HepG2 (cell line): ENCODE data around the gene FUBP3. TPM values are rescaled to one million over a fixed set of nuclear protein-coding genes. Genes with fewer than 3 reads are reported as not detected.
A peak's percentile ranks its signal among the peaks of the same experiment; 100 is the strongest.

Source experiments
- ATAC-seq: fragments of 200-7000 bp; cut with Tn5 transposase; 3 replicates; pipeline ENCODE4 v1.9.1; 2020; ENCODE audit warnings: mild to moderate bottlenecking, moderate library complexity
- BruUV-seq: library from RNA; stranded (reverse); fragments of 400-500 nt; replicated peaks from 2 replicates; lab custom pipeline; 2021; lab: Mats Ljungman, UMichigan
- CTCF ChIA-PET: fragments of 300-600 bp; formaldehyde crosslinking; extraction: SDS; loops from one replicate; lab custom pipeline; 2021; ENCODE audit warnings: low total read pairs, inconsistent platforms, low intra/inter-chr PET ratio; lab: Yijun Ruan, JAX
- POLR2A ChIA-PET: fragments of 350-600 bp; sonication (Branson Sonifier 250); formaldehyde crosslinking; loops from one replicate; lab custom pipeline; 2020; ENCODE audit warnings: antibody characterized with exemption, inconsistent platforms; lab: Yijun Ruan, JAX
- DNase-seq: peaks from one replicate; pipeline ENCODE4 v3.0.0-alpha.2; 2015; ENCODE audit warnings: low spot score
- FAIRE-seq: peaks from 3 replicates; lab custom pipeline; 2011; peaks lifted over from hg19 to GRCh38; lab: Jason Lieb, UNC
- H2AFZ ChIP-seq: one replicate; pipeline ENCODE4 v1.6.1; 2011; ENCODE audit warnings: low read length, inconsistent platforms
- H3K27ac ChIP-seq: fragments of 300-600 bp; 3 replicates; pipeline ENCODE4 v1.8.0; 2011; ENCODE audit warnings: mixed run types, mild to moderate bottlenecking, mixed read lengths, low read length, inconsistent platforms; ENCODE audit not compliant: insufficient read depth; ENCODE audit errors: extremely low read length
- H3K27me3 ChIP-seq, 2 experiments: fragments of 200-600 bp in 1 of 2; 2 replicates in 1 of 2; 3 replicates in 1 of 2; pipeline versions ENCODE4 v1.6.0 to v1.8.0; 2011; ENCODE audit warnings: low read length in 2 of 2, mild to moderate bottlenecking in 2 of 2, moderate library complexity in 2 of 2, inconsistent platforms in 1 of 2; ENCODE audit not compliant: insufficient read depth in 2 of 2, control insufficient read depth in 1 of 2
- H3K36me3 ChIP-seq, 2 experiments: fragments of 200-600 bp in 1 of 2; replicated peaks in 1 of 2; 2 replicates in 1 of 2; 3 replicates in 1 of 2; pipeline versions ENCODE4 v1.5.1 to v1.8.0; 2011; ENCODE audit warnings: low read length in 2 of 2, inconsistent platforms in 1 of 2; ENCODE audit not compliant: insufficient read depth in 2 of 2, control insufficient read depth in 1 of 2
- H3K4me1 ChIP-seq: 2 replicates; pipeline ENCODE4 v1.5.1; 2012; ENCODE audit warnings: low read length, inconsistent platforms; ENCODE audit not compliant: insufficient read depth
- H3K4me2 ChIP-seq: 2 replicates; pipeline ENCODE4 v1.6.0; 2011; ENCODE audit warnings: low read depth, low read length, inconsistent platforms
- H3K4me3 ChIP-seq, 3 experiments: fragments of 200-600 bp in 1 of 3; sonication (generic), shearing (Covaris generic) in 1 of 3; replicated peaks in 1 of 3; 2 replicates each; pipeline ENCODE4 v1.5.1; 2011 to 2016; ENCODE audit warnings: low read length in 3 of 3, inconsistent platforms in 2 of 3, low read depth in 2 of 3, mild to moderate bottlenecking in 2 of 3, control low read depth in 1 of 3, mixed read lengths in 1 of 3; ENCODE audit not compliant: insufficient read depth in 1 of 3
- H3K79me2 ChIP-seq: one replicate; pipeline ENCODE4 v1.6.1; 2011; ENCODE audit warnings: low read length, inconsistent platforms; ENCODE audit not compliant: insufficient read depth
- H3K9ac ChIP-seq: 2 replicates; pipeline ENCODE4 v1.6.0; 2011; ENCODE audit warnings: mild to moderate bottlenecking, low read depth, low read length, inconsistent platforms; ENCODE audit not compliant: insufficient read depth
- H3K9me3 ChIP-seq: 2 replicates; pipeline ENCODE4 v1.5.1; 2012; ENCODE audit warnings: mild to moderate bottlenecking, low read length
- H4K20me1 ChIP-seq: 2 replicates; pipeline ENCODE4 v1.6.0; 2011; ENCODE audit warnings: inconsistent platforms, mild to moderate bottlenecking, low read length, moderate library complexity; ENCODE audit not compliant: insufficient read depth
- DNMT1 ChIP-seq: sonication (generic); formaldehyde crosslinking; IDR thresholded peaks from 2 replicates; pipeline ENCODE4 v1.5.1; 2020; ENCODE audit warnings: mild to moderate bottlenecking, missing genetic modification reagents
- EZH2 ChIP-seq: conservative IDR thresholded peaks from 2 replicates; pipeline ENCODE4 v1.6.1; 2012; ENCODE audit warnings: mild to moderate bottlenecking, low read depth, low read length, moderate library complexity
- IRF9 ChIP-seq: sonication (generic); formaldehyde crosslinking; IDR thresholded peaks from 2 replicates; pipeline ENCODE4 v1.8.0; 2022; ENCODE audit warnings: missing genetic modification reagents, mild to moderate bottlenecking, borderline replicate concordance
- MED1 ChIP-seq: sonication (generic); formaldehyde crosslinking; IDR thresholded peaks from 2 replicates; pipeline ENCODE4 v1.4.0; 2020; ENCODE audit warnings: missing genetic modification reagents
- NPAS2 ChIP-seq: sonication (generic); formaldehyde crosslinking; IDR thresholded peaks from 2 replicates; pipeline ENCODE4 v1.8.0; 2022; ENCODE audit warnings: mild to moderate bottlenecking, missing genetic modification reagents, borderline replicate concordance
- NR2F1 ChIP-seq, 2 experiments: fragments of 450-650 bp in 1 of 2; formaldehyde crosslinking in 1 of 2; IDR thresholded peaks; 2 replicates each; pipeline versions ENCODE4 v1.5.0 to v1.6.1; 2016 to 2020; ENCODE audit warnings: mild to moderate bottlenecking in 1 of 2, missing compliant biosample characterization in 1 of 2, missing genetic modification reagents in 1 of 2, moderate library complexity in 1 of 2
- REL ChIP-seq: sonication (generic); formaldehyde crosslinking; conservative IDR thresholded peaks from 2 replicates; pipeline ENCODE4 v1.8.0; 2022; ENCODE audit warnings: mild to moderate bottlenecking, missing genetic modification reagents, moderate library complexity
- SRSF1 ChIP-seq: fragments of 200-400 bp; formaldehyde crosslinking; optimal IDR thresholded peaks from 2 replicates; pipeline ENCODE3; 2017; ENCODE audit warnings: mild to moderate bottlenecking, low read depth, low read length, moderate library complexity
- TAF1 ChIP-seq: sonication (generic); formaldehyde crosslinking; IDR thresholded peaks from 2 replicates; pipeline ENCODE4 v1.4.0; 2020; ENCODE audit warnings: missing genetic modification reagents
- ZBTB46 ChIP-seq: sonication (generic); formaldehyde crosslinking; IDR thresholded peaks from 2 replicates; pipeline ENCODE4 v1.4.0; 2020; ENCODE audit warnings: mild to moderate bottlenecking, missing genetic modification reagents, borderline replicate concordance
- ZNF20 ChIP-seq: sonication (generic); formaldehyde crosslinking; IDR thresholded peaks from 2 replicates; pipeline ENCODE4 v1.4.0; 2020; ENCODE audit warnings: mild to moderate bottlenecking, moderate library complexity, missing genetic modification reagents
- ZNF44 ChIP-seq: sonication (generic); formaldehyde crosslinking; IDR thresholded peaks from 2 replicates; pipeline ENCODE4 v1.5.1; 2020; ENCODE audit warnings: mild to moderate bottlenecking, missing genetic modification reagents
- ZNF549 ChIP-seq: sonication (generic); formaldehyde crosslinking; IDR thresholded peaks from 2 replicates; pipeline ENCODE4 v1.5.0; 2020; ENCODE audit warnings: missing genetic modification reagents
- ZNF563 ChIP-seq: sonication (generic); formaldehyde crosslinking; IDR thresholded peaks from 2 replicates; pipeline ENCODE4 v1.8.0; 2022; ENCODE audit warnings: mild to moderate bottlenecking, moderate library complexity, missing genetic modification reagents
- ZNF709 ChIP-seq: sonication (generic); formaldehyde crosslinking; IDR thresholded peaks from 2 replicates; pipeline ENCODE4 v1.5.0; 2020; ENCODE audit warnings: mild to moderate bottlenecking, missing genetic modification reagents
- ZNF816 ChIP-seq: sonication (generic); formaldehyde crosslinking; IDR thresholded peaks from 2 replicates; pipeline ENCODE4 v1.8.0; 2022; ENCODE audit warnings: missing genetic modification reagents, mild to moderate bottlenecking, borderline replicate concordance
- ZNF879 ChIP-seq: sonication (generic); formaldehyde crosslinking; IDR thresholded peaks from 2 replicates; pipeline ENCODE4 v1.8.1; 2023; ENCODE audit warnings: missing genetic modification reagents
- ZXDC ChIP-seq: sonication (generic); formaldehyde crosslinking; IDR thresholded peaks from 2 replicates; pipeline ENCODE4 v1.5.0; 2020; ENCODE audit warnings: mild to moderate bottlenecking, missing genetic modification reagents
- WGBS: methylation state at CpG from one replicate; pipeline ENCODE4 v1.1.6; 2017; ENCODE audit warnings: low lambda C conversion rate; 5-methylcytosine and 5-hydroxymethylcytosine counted together
- in situ Hi-C: cut with HindIII; loops from 2 replicates; pipeline ENCODE4 v1.10.0; 2017; ENCODE audit warnings: low pct_unique_long_range_greater_than_20kb; ENCODE audit not compliant: extremely low pct_ligation_motif_present
- intact Hi-C: fragments of 100-400 bp; cut with micrococcal nuclease; formaldehyde crosslinking; loops from one replicate; pipeline ENCODE4 v1.10.0; 2022; ENCODE audit not compliant: unreplicated experiment
- polyA plus RNA-seq, 8 experiments: library from polyadenylated mRNA; depleted of rRNA in 3 of 8; stranded (reverse) in 7 of 8; unstranded in 1 of 8; fragments of >200 nt; fragmentation: Illumina TruSeq in 4 of 8; extraction: Trizol in 4 of 8; gene quantifications; 2 replicates each; pipeline versions ENCODE4 v1.2.1 to v1.2.3, GENCODE V29; 2011 to 2016; ENCODE audit warnings: low read depth in 4 of 8, missing spikeins in 1 of 8, mixed read lengths in 1 of 8; ENCODE audit not compliant: insufficient read depth in 1 of 8
- total RNA-seq, 5 experiments: library from RNA; depleted of rRNA; stranded (reverse); fragments of >200 nt; fragmentation: Illumina TruSeq; extraction: Trizol; gene quantifications; 2 replicates each; pipeline ENCODE4 v1.2.3, GENCODE V29; 2016; ENCODE audit warnings: low read depth in 1 of 5

FUBP3 gene
- total and polyA plus RNA-seq, 2 of the 13 experiments (the other 11 are each of a cell fraction or from before 2014, with no cell fraction given), result 28.7 to 40.0 TPM

- no peak for TF ChIP-seq SRSF1
- no peak for TF ChIP-seq NR2F1 (CRISPR knock-in tag; IDR thresholded peaks at IDR 0.05)
- TF ChIP-seq ZNF20 (CRISPR knock-in tag), result no peak
- no peak for TF ChIP-seq ZNF709 (CRISPR knock-in tag)
- no peak for TF ChIP-seq ZBTB46 (CRISPR knock-in tag)
- TF ChIP-seq TAF1 (CRISPR knock-in tag), result no peak
- no peak for TF ChIP-seq ZNF879
- TF ChIP-seq NPAS2 (CRISPR knock-in tag), result no peak
Measured at GRCh38 chr9:130576176-130576575, 3.2 kb upstream of the FUBP3 start (continued).

- H3K36me3 ChIP-seq, result peaks cover 2 to 10% of the 10 kb centered on the region in 2 experiments; a peak in 3 of 5 replicates
- H3K27ac ChIP-seq, result peak overlapping the region; percentile 62
- in situ Hi-C loops (no loop called here), intact Hi-C loops (no loop called here)
- DNase-seq (no peak), FAIRE-seq (no peak), ATAC-seq (peak; percentile 35)
- peaks cover 54% of the 10 kb centered on the region for H3K4me1 ChIP-seq
- TSS peak; percentile 49 for BruUV-seq
- peak overlapping the region; percentile 83 for H3K4me2 ChIP-seq
- ChIA-PET CTCF (no interaction called here), POLR2A (interaction anchor here (0.6 to 2.4 kb wide), 8 partner anchors 13 to 80 kb away, joined by 3 to 22 read pairs (median 4); no protein-coding TSS in a partner anchor)
- H3K9me3 ChIP-seq, result no peaks in the 10 kb centered on the region
- 2% methylated on average over 18 of the region's 40 CpGs for WGBS
- H3K9ac ChIP-seq, result peak overlapping the region; percentile 98
- H4K20me1 ChIP-seq, result peaks cover 7% of the 10 kb centered on the region; the same call in 1 of the 2 replicates
- H3K27me3 ChIP-seq, result no peaks in the 10 kb centered on the region; a peak in 2 of 5 replicates
- H3K4me3 ChIP-seq, result peak overlapping the region; percentile 97 to 98 (median 97)
- no peak overlapping the region for H2AFZ ChIP-seq
- peaks cover 49% of the 10 kb centered on the region for H3K79me2 ChIP-seq
- TF ChIP-seq EZH2 (no peak), ZNF549 (CRISPR knock-in tag) (no peak), ZXDC (no peak), MED1 (no peak), ZNF44 (CRISPR knock-in tag) (no peak), REL (CRISPR knock-in tag) (0 out of 2 replicates have a peak, but pooled peaks have one; percentile 1), ZNF563 (CRISPR knock-in tag) (no peak), ZNF816 (CRISPR knock-in tag) (0 out of 2 replicates have a peak, but pooled peaks have one; percentile 11), DNMT1 (CRISPR knock-in tag) (0 out of 2 replicates have a peak, but pooled peaks have one; percentile 9), IRF9 (no peak)
Measured at GRCh38 chr9:130579738-130580463, 524 bp downstream of the FUBP3 start.
